GM13977 (cell line): ENCODE data around the gene CENATAC.
"Not testable (repeated sequence)": the region's sequence is repeated elsewhere in the genome, so short reads cannot be mapped to it uniquely, and the experiment has no call there.

ENCODE experiments used
- DNase-seq: peaks from one replicate; pipeline ENCODE4 v3.0.0; 2012; ENCODE audit warnings: low spot score
- CTCF ChIP-seq: IDR thresholded peaks from 2 replicates; pipeline ENCODE4 v1.5.1; 2012; ENCODE audit warnings: mild to moderate bottlenecking, control low read depth; ENCODE audit not compliant: insufficient read depth; ENCODE audit errors: extremely low read depth, missing control alignments
- in situ Hi-C: fragments of 300-500 bp; cut with MboI; formaldehyde crosslinking; loops from one replicate; pipeline ENCODE4 v1.12.0; 2022; ENCODE audit warnings: low sequenced_read_pairs, low pct_unique_long_range_greater_than_20kb, mixed read lengths, inconsistent platforms; ENCODE audit not compliant: unreplicated experiment

CENATAC gene

GRCh38 chr11:119051440-119052162 lies 53.7 kb downstream of the CENATAC start:
- no peak for TF ChIP-seq CTCF
- in situ Hi-C loops = no loop called here
- peak; percentile 80 for DNase-seq

DNA sequence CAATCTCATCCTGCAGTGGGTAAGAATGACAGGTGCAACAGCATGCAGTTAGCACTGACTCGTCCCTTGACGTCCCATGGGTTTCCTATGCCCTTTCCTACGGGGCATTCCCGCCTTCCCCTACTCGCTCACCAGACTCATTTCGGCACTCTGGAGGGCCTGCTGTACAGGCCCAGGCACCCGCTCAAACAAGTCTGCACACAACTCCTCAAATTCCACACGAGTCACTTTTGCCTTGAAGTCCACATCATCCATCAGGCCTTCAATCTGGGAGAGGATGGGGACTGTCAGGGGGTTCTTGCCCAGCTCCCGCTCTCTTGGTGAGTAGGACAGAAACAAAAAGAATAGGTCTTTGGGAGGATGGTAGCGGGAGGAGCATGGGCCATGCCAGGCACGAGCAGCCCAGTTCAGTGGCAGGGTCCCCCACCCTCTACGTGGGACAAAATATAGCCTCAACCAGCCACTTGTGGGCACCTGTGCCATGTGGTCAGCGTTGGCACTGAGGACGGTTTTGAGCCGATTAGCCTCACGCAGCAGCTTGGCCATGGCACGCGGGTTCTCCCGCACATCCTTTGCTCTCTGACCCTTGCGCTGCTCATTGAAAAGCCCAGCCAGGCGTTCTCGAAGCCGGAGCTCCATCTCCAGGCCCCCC lies 54.4 kb downstream of the CENATAC start:
- TF ChIP-seq CTCF = no peak
- in situ Hi-C loops = no loop called here
- DNase-seq = no peak

DNA sequence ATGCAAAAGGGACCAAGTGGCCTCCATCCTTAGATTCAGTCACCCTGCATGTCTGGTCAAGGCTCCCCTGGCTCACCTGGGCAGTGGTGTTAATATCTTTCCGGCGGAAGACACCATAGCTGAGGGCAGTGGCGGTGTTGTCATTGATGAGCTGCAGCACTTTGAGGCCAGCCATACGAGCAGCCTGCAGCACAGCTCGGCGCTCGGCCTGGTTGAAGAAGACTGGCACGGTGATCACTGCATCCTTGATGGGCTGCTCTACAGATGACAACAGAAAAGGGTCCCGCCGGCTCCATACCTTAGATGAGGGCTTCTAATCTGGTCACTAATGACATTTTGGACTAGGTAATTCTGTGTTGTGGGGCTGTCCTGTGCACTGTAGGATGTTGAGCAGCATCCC lies 56.5 kb downstream of the CENATAC start:
- TF ChIP-seq CTCF = no peak
- no peak for DNase-seq
- in situ Hi-C loops = no loop called here

GRCh38 chr11:119055901-119056300 lies 58.0 kb downstream of the CENATAC start:
- DNase-seq = no peak
- TF ChIP-seq CTCF = no peak
- in situ Hi-C loops = no loop called here

GRCh38 chr11:119056421-119056999 lies 58.6 kb downstream of the CENATAC start:
- in situ Hi-C loops = no loop called here
- peak; percentile 55 for DNase-seq
- no peak for TF ChIP-seq CTCF

GRCh38 chr11:119057000-119057769 lies 59.2 kb downstream of the CENATAC start, which contains the start of gene HYOU1:
HYOU1 (minus strand) TSS chr11:119057205; CDS start chr11:119056160, 1,045 bp downstream.
- in situ Hi-C loops = no loop called here
- TF ChIP-seq CTCF = peak; percentile 39
- peak; percentile 99 for DNase-seq

DNA sequence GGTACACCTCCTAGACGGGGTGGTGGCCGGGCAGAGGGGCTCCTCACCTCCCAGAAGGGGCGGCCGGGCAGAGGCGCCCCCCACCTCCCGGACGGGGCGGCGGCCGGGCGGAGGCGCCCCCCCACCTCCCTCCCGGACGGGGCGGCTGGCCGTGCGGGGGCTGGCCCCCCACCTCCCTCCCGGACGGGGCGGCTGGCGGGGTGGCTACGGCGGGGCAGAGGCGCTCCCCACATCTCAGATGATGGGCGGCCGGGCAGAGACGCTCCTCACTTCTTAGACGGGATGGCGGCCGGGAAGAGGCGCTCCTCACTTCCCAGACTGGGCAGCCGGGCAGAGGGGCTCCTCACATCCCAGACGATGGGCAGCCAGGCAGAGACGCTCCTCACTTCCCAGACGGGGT lies 61.2 kb downstream of the CENATAC start:
- DNase-seq, in situ Hi-C loops: not testable (repeated sequence)
